IMR-90 (cell line): Measurements from ENCODE around the gene IL1RL1. TPM values are rescaled to one million over a fixed set of nuclear protein-coding genes. Genes with fewer than 3 reads are reported as not detected.

Source experiments
- ATAC-seq: fragments of 200-7000 bp; cut with Tn5 transposase; 2 replicates; pipeline ENCODE4 v1.9.1; 2020; ENCODE audit warnings: low read depth, mild to moderate bottlenecking, moderate library complexity
- BruUV-seq: library from RNA; stranded (reverse); fragments of 400-500 nt; replicated peaks from 2 replicates; lab custom pipeline; 2021; lab: Mats Ljungman, UMichigan
- CTCF ChIA-PET: fragments of 300-600 bp; formaldehyde crosslinking; extraction: SDS; loops from one replicate; lab custom pipeline; 2021; ENCODE audit warnings: antibody characterized with exemption; lab: Yijun Ruan, JAX
- POLR2A ChIA-PET: fragments of 300-600 bp; sonication (Branson Sonifier 250); formaldehyde crosslinking; loops from one replicate; lab custom pipeline; 2022; ENCODE audit warnings: antibody characterized with exemption; ENCODE audit not compliant: unreplicated experiment; lab: Charles Lee
- DNase-seq: peaks from one replicate; pipeline ENCODE4 v3.0.0; 2013
- H2AFZ ChIP-seq: replicated peaks from 2 replicates; pipeline ENCODE3; 2013; ENCODE audit warnings: low read length, mild to moderate bottlenecking; ENCODE audit not compliant: poor library complexity
- H2AK5ac ChIP-seq: 2 replicates; pipeline ENCODE4 v1.6.1; 2013; ENCODE audit warnings: low read depth, low read length, inconsistent platforms
- H2AK9ac ChIP-seq: replicated peaks from 2 replicates; pipeline ENCODE3; 2013; ENCODE audit warnings: mild to moderate bottlenecking, low read depth, low read length, moderate library complexity; ENCODE audit not compliant: poor library complexity
- H2BK120ac ChIP-seq: 2 replicates; pipeline ENCODE4 v1.6.1; 2013; ENCODE audit warnings: low read depth, low read length, inconsistent platforms
- H2BK15ac ChIP-seq: 3 replicates; pipeline ENCODE4 v1.6.1; 2013; ENCODE audit warnings: low read depth, low read length, inconsistent platforms
- H2BK20ac ChIP-seq: 2 replicates; pipeline ENCODE4 v1.6.1; 2013; ENCODE audit warnings: low read depth, mild to moderate bottlenecking, inconsistent platforms, low read length, moderate library complexity
- H2BK5ac ChIP-seq: 2 replicates; pipeline ENCODE4 v1.6.1; 2013; ENCODE audit warnings: mild to moderate bottlenecking, low read depth, low read length, inconsistent platforms; ENCODE audit not compliant: poor library complexity, severe bottlenecking
- H3K14ac ChIP-seq: replicated peaks from 2 replicates; pipeline ENCODE4 v1.6.1; 2013; ENCODE audit warnings: low read depth, low read length, inconsistent platforms
- H3K18ac ChIP-seq: 2 replicates; pipeline ENCODE4 v1.6.1; 2013; ENCODE audit warnings: low read depth, low read length, control low read depth
- H3K23ac ChIP-seq: 2 replicates; pipeline ENCODE4 v1.6.1; 2013; ENCODE audit warnings: low read depth, low read length, inconsistent platforms
- H3K27ac ChIP-seq: 2 replicates; pipeline ENCODE4 v1.5.1; 2013; ENCODE audit warnings: mild to moderate bottlenecking, control low read depth, low read length; ENCODE audit not compliant: insufficient read depth
- H3K27me3 ChIP-seq: 2 replicates; pipeline ENCODE4 v1.6.1; 2013; ENCODE audit warnings: low read length; ENCODE audit not compliant: control insufficient read depth, insufficient read depth
- H3K36me3 ChIP-seq: 2 replicates; pipeline ENCODE4 v1.6.1; 2013; ENCODE audit warnings: low read length, mixed read lengths; ENCODE audit not compliant: control insufficient read depth, insufficient read depth
- H3K4ac ChIP-seq: 2 replicates; pipeline ENCODE4 v1.6.1; 2013; ENCODE audit warnings: low read depth, low read length, inconsistent platforms
- H3K4me1 ChIP-seq: 2 replicates; pipeline ENCODE4 v1.6.1; 2013; ENCODE audit warnings: low read length, mixed read lengths; ENCODE audit not compliant: control insufficient read depth, insufficient read depth
- H3K4me2 ChIP-seq: 2 replicates; pipeline ENCODE4 v1.6.1; 2013; ENCODE audit warnings: low read depth, mild to moderate bottlenecking, control low read depth, low read length, moderate library complexity
- H3K4me3 ChIP-seq: 2 replicates; pipeline ENCODE4 v1.5.1; 2013; ENCODE audit warnings: low read depth, mild to moderate bottlenecking, control low read depth, low read length, moderate library complexity; ENCODE audit not compliant: insufficient read depth
- H3K56ac ChIP-seq: 2 replicates; pipeline ENCODE4 v1.6.1; 2013; ENCODE audit warnings: low read length, inconsistent platforms; ENCODE audit not compliant: insufficient read depth; ENCODE audit errors: extremely low read depth
- H3K79me1 ChIP-seq, 2 experiments: 2 replicates each; pipeline ENCODE4 v1.6.1; 2013; ENCODE audit warnings: low read length in 2 of 2, inconsistent platforms in 1 of 2, low read depth in 1 of 2
- H3K9ac ChIP-seq: 2 replicates; pipeline ENCODE4 v1.6.1; 2013; ENCODE audit warnings: low read depth, low read length, control low read depth
- H3K9me1 ChIP-seq: 2 replicates; pipeline ENCODE4 v1.6.1; 2013; ENCODE audit warnings: low read length, inconsistent platforms; ENCODE audit not compliant: insufficient read depth
- H3K9me3 ChIP-seq: 2 replicates; pipeline ENCODE4 v1.6.1; 2013; ENCODE audit warnings: low read length; ENCODE audit not compliant: control insufficient read depth, insufficient read depth
- H4K20me1 ChIP-seq: 2 replicates; pipeline ENCODE4 v1.6.1; 2013; ENCODE audit warnings: low read length, inconsistent platforms; ENCODE audit not compliant: insufficient read depth
- H4K5ac ChIP-seq: 2 replicates; pipeline ENCODE4 v1.6.1; 2013; ENCODE audit warnings: mild to moderate bottlenecking, low read depth, low read length, control low read depth
- H4K8ac ChIP-seq, 2 experiments: 2 replicates each; pipeline ENCODE4 v1.6.1; 2013; ENCODE audit warnings: low read depth in 2 of 2, low read length in 2 of 2, control low read depth in 1 of 2, inconsistent platforms in 1 of 2
- H4K91ac ChIP-seq: 2 replicates; pipeline ENCODE4 v1.6.1; 2013; ENCODE audit warnings: low read depth, low read length, inconsistent platforms; ENCODE audit not compliant: insufficient read depth
- BHLHE40 ChIP-seq: fragments of 150-350 bp; IDR thresholded peaks from 2 replicates; pipeline ENCODE4 v1.6.1; 2016; ENCODE audit warnings: mild to moderate bottlenecking, low read depth, low read length
- CEBPB ChIP-seq: IDR thresholded peaks from 2 replicates; pipeline ENCODE4 v1.6.1; 2012; ENCODE audit warnings: low read depth, low read length, improper control_type of control experiment
- CHD1 ChIP-seq: IDR thresholded peaks from 2 replicates; pipeline ENCODE4 v1.6.1; 2012; ENCODE audit warnings: low read depth, low read length, improper control_type of control experiment
- CTCF ChIP-seq: conservative IDR thresholded peaks from 2 replicates; pipeline ENCODE4 v1.5.1; 2012; ENCODE audit warnings: mild to moderate bottlenecking, low read depth, low read length, improper control_type of control experiment
- FOS ChIP-seq: fragments of 150-350 bp; IDR thresholded peaks from 2 replicates; pipeline ENCODE4 v1.6.1; 2016; ENCODE audit warnings: low read depth, low read length
- MAFK ChIP-seq: IDR thresholded peaks from 2 replicates; pipeline ENCODE4 v1.6.1; 2012; ENCODE audit warnings: low read depth, low read length, improper control_type of control experiment
- MAZ ChIP-seq: IDR thresholded peaks from 2 replicates; pipeline ENCODE4 v1.6.1; 2012; ENCODE audit warnings: low read depth, mild to moderate bottlenecking, low read length, improper control_type of control experiment, moderate library complexity, borderline replicate concordance
- NFE2L2 ChIP-seq: fragments of 150-350 bp; IDR thresholded peaks from 2 replicates; pipeline ENCODE4 v1.6.1; 2016; ENCODE audit warnings: low read depth, mild to moderate bottlenecking, low read length
- POLR2A ChIP-seq: IDR thresholded peaks from 2 replicates; pipeline ENCODE4 v1.6.1; 2012; ENCODE audit warnings: mild to moderate bottlenecking, low read depth, low read length
- RAD21 ChIP-seq: IDR thresholded peaks from 2 replicates; pipeline ENCODE4 v1.6.1; 2012; ENCODE audit warnings: low read length, improper control_type of control experiment
- RCOR1 ChIP-seq: IDR thresholded peaks from 2 replicates; pipeline ENCODE4 v1.6.1; 2012; ENCODE audit warnings: mild to moderate bottlenecking, low read length, improper control_type of control experiment; ENCODE audit not compliant: insufficient replicate concordance
- RFX5 ChIP-seq: IDR thresholded peaks from 2 replicates; pipeline ENCODE4 v1.8.0; 2012; ENCODE audit warnings: low read depth, mild to moderate bottlenecking, low read length, moderate library complexity
- SMC3 ChIP-seq: fragments of 150-350 bp; IDR thresholded peaks from 2 replicates; pipeline ENCODE4 v1.6.1; 2016; ENCODE audit warnings: low read depth, mild to moderate bottlenecking, antibody characterized with exemption, low read length, moderate library complexity
- WGBS, 2 experiments: methylation state at CpG; one replicate each; pipeline versions ENCODE4 v1.1.5 to v1.1.7; 2013; ENCODE audit warnings: missing lambda C conversion rate in 2 of 2; ENCODE audit not compliant: insufficient read length in 1 of 2; ENCODE audit errors: extremely low coverage in 2 of 2; 5-methylcytosine and 5-hydroxymethylcytosine counted together
- dilution Hi-C: fragments of 300-500 bp; cut with HindIII; formaldehyde crosslinking; loops from one replicate; pipeline ENCODE4 v1.14.3; 2018; ENCODE audit warnings: low sequenced_read_pairs; ENCODE audit not compliant: unreplicated experiment
- in situ Hi-C: fragments of 300-500 bp; cut with MboI; formaldehyde crosslinking; loops from 3 replicates; pipeline ENCODE4 v1.14.3; 2019; ENCODE audit warnings: low sequenced_read_pairs, inconsistent platforms, mixed read lengths
- intact Hi-C: fragments of 100-400 bp; cut with micrococcal nuclease; formaldehyde crosslinking; loops from 2 replicates; pipeline ENCODE4 v1.10.0; 2022
- polyA plus RNA-seq, 3 experiments: library from polyadenylated mRNA; depleted of rRNA; stranded (reverse); fragments of >200 nt; gene quantifications; 2 replicates each; pipeline ENCODE4 v1.2.3, GENCODE V29; 2012; ENCODE audit warnings: low replicate concordance in 1 of 3
- total RNA-seq: library from RNA; depleted of rRNA; stranded (reverse); fragments of >200 nt; gene quantifications from 2 replicates; pipeline ENCODE4 v1.2.3, GENCODE V29; 2012
- TF ChIP-seq, protein P1 (sequence below): fragments of 150-350 bp; IDR thresholded peaks from 2 replicates; pipeline ENCODE4 v1.6.1; 2017; ENCODE audit warnings: mild to moderate bottlenecking, antibody characterized with exemption, low read length, low read depth

The IL1RL1 gene
- total and polyA plus RNA-seq, 2 of the 4 experiments (the other 2 are of a cell fraction) = under 0.01 to 0.14 TPM

DNA sequence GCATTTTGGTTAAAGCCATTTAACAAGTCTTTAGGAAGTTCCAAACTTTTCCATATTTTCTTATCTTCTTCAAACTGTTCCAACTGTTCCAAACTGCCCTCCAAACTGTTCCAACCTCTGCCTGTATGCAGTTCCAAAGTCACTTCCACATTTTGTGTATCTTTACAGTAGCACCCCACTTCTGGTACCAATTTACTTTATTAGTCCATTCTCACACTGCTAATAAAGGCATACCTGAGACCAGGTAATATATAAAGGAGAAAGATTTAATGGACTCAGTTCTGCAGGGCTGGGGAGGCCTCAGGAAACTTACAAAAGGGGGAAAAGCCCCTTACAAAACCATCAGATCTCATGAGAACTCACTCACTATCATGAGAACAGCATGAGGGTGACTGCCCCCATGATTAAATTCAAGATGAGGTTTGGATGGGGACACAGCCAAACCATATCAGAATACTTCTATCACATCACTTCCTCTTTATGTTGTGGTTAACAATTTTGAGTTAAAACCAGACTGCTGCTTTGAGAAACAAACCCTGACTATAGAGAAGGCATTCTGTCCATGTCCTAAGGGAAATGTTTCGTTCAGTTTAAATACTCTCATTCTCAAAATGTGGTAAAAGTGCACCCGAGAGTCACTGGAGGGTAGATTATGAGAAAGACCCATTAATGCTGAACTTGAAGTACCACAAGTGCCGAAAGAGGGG lies 55.2 kb downstream of the IL1RL1 start:
- in situ Hi-C loops = no loop called here
- H3K27me3 ChIP-seq = no peaks in the 10 kb centered on the region
- no peak overlapping the region for H3K9ac ChIP-seq
- ATAC-seq (no peak), DNase-seq (no peak)
- H3K4me3 ChIP-seq = no peak overlapping the region
- no peak overlapping the region for H4K8ac ChIP-seq
- TF ChIP-seq CHD1 (no peak), BHLHE40 (no peak), SMC3 (no peak), RCOR1 (no peak), NFE2L2 (no peak), CTCF (no peak), MAFK (no peak), POLR2A (no peak), MAZ (no peak), CEBPB (no peak), RAD21 (no peak), FOS (no peak), RFX5 (no peak)
- TF ChIP-seq, protein P1, sequence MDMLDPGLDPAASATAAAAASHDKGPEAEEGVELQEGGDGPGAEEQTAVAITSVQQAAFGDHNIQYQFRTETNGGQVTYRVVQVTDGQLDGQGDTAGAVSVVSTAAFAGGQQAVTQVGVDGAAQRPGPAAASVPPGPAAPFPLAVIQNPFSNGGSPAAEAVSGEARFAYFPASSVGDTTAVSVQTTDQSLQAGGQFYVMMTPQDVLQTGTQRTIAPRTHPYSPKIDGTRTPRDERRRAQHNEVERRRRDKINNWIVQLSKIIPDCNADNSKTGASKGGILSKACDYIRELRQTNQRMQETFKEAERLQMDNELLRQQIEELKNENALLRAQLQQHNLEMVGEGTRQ = no peak
- H2AK5ac ChIP-seq = no peak overlapping the region
- intact Hi-C loops = no loop called here
- ChIA-PET CTCF (no interaction called here), POLR2A (no interaction called here)
- H3K36me3 ChIP-seq = no peaks in the 10 kb centered on the region
- no peak overlapping the region for H3K56ac ChIP-seq
- H3K14ac ChIP-seq = no peak overlapping the region
- H3K9me3 ChIP-seq = peaks cover 5% of the 10 kb centered on the region; the same call in 1 of the 2 replicates
- no peak overlapping the region for H2BK120ac ChIP-seq
- H2AFZ ChIP-seq = no peak overlapping the region
- H2BK20ac ChIP-seq = no peak overlapping the region
- H2BK15ac ChIP-seq = no peak overlapping the region
- H2AK9ac ChIP-seq = no peak overlapping the region
- peaks cover 1% of the 10 kb centered on the region; the same call in 1 of the 2 replicates for H3K4me1 ChIP-seq
- no peaks in the 10 kb centered on the region for H3K9me1 ChIP-seq
- no peak overlapping the region for H3K4ac ChIP-seq
- no peak overlapping the region for H2BK5ac ChIP-seq
- no peaks in the 10 kb centered on the region for H3K79me1 ChIP-seq
- H3K23ac ChIP-seq = no peak overlapping the region
- no peak overlapping the region for H3K4me2 ChIP-seq
- no peak overlapping the region for H4K91ac ChIP-seq
- H4K5ac ChIP-seq = no peak overlapping the region
- WGBS, 2 experiments = 100% methylated on average over 1 of the region's 3 CpGs; no CpG with 5 or more reads in 1 of the 2 experiments
- no peak overlapping the region for H3K18ac ChIP-seq
- BruUV-seq = no TSS peak
- no peak overlapping the region for H3K27ac ChIP-seq
- no peaks in the 10 kb centered on the region for H4K20me1 ChIP-seq
- dilution Hi-C loops = no loop called here
